Activated CD4-positive, alpha-beta T cell treated with anti-CD3 and anti-CD28 coated beads, Interleukin-2, amount 50 U/mL, for 1 hour (primary cell): ENCODE results near the gene FAM3A.

Source experiments
- DNase-seq: peaks from one replicate; pipeline ENCODE4 v3.0.0-alpha.2; 2020

Gene FAM3A

DNA sequence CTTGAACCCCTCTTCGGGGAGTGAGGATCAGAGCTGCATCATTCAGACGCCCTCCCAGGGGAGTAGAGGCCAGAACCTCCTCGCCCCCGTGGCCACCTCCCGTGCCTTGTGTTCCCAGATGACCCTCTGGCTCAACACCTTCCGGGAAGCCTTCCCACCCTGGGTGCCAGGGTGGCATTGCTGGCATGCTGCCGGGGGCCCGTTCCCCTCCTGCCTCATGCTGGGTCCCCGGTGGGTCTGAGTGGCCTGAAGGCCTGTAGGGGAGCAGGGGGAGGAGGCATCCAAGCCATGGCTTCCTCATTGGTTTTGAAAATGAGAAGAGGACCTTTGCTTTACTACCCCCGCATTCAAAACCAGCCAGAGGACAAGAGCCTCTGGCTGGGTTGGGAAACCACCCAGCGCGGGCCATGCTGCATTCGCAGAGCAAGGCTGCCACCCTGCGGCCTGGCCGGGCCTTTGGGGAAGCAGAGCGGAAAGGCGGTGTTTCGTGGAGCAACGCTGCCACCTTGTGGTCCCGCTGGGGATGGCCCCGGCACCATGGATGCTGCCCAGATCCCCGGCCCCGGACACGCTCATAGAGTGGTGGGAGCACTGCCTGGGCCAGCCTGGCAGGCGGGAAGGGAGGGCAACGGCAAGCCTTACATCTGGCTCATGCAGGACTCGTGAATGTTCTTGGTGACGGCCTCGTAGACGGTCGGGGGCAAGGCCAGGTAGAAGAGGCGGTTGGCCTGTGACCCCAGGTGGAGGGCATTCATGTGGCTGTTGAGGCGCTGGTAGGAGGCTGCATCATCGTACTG is 18.7 kb upstream of the FAM3A start:
- DNase-seq = peak; percentile 86

GRCh38 chrX:154532690-154533089 is 16.7 kb upstream of the FAM3A start:
- DNase-seq = no peak

DNA sequence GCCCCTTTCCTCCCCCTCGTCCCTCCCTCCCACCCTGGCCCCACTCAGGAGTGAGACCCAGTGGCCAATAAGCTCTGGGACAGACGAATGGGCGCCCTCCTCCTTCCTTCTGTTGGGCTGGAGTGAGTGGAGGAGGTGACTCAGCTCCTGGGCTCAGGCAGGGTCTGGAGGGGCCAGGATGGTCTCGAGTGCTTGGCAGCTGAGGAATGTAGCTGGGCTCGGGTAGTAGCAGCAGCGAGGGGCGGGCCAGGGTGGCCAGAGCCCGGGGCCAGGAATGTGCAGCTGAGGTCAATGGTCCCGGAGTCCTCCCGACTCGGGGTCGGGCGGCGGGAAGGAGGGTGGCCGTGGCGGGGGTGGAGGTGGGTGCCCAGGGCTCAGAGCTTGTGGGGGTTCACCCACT is 15.6 kb upstream of the FAM3A start:
- no peak for DNase-seq

- no peak for DNase-seq
These were observed 14.3 kb upstream of the FAM3A start for GRCh38 chrX:154530286-154530685.

- no peak for DNase-seq
These were observed 13.2 kb upstream of the FAM3A start for GRCh38 chrX:154529206-154529612.

DNA sequence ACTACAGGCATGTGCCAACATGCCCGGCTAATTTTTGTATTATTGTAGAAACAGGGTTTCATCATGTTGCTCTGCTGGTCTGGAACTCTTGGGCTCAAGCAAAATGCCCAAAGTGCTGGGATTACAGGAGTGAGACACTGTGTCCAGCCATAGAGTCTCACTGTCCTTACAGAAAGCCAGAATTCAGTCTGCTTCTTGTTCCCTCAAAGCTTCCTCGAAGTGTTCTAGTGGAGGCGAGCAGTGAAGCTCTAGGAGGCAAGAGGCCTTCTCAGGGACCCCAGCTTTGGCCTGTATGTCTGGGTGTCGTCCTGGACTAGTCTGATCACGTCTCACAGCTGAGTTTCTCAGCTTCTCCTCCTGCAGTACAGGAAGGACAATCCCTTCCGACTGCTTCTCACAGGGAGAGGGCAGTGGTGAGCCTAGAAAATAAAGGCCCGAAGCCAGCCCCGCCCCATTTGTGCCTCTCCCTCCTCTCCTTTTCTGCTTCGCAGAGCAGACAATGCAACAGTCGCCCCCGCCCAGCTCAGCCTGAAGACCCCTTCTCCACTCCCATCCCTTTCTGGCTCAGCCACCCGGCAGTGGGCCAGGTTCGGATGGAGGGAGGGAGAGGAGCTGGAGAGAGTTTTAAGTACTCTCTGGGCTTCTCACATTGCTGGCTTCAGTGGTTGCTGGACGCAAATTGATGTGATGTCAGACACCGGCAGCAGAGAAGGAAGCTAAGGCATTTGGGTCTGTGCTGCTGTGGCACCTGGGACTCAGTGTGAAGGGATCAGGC is 11.1 kb upstream of the FAM3A start:
- DNase-seq = peak; percentile 52

DNA sequence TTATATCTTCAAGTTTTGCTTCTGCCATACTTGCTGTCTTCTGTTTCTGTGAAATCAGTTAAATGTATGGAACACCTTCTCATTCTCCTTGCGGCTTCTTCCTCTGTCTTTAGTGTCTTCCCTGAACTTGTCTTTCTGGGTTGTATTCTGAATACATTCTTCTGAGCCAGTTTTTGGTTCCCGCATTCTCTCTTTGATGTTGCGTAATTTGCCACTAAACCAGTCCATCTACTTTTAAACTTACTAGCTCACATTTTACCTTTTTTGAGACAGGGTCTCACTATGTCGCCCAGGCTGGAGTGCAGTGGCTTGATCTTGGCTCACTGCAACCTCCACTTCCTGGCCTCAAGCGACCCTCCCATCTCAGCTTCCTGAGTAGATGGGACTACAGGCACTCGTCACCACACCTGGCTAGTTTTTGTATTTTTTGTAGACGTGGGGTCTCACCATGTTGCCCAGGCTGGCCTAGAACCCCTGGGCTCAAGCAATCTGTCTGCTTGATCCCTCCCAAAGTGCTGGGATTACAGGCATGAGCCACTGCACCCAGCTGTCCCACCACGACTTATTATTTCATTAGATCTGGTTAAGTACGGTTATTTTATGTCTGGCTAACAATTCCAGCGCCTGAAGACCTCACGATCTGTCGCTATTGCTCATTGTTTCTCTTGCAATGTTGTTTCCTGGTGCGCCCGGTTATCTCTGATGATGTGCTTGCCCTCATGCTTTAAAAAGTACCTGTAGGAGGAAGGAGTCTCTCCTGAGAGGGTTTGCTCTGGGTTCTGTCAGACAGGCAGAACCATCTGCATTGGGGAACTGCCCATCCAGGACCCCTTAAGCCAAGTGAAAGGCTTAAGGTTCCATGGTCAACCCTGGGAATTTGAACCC is 9.8 kb upstream of the FAM3A start:
- DNase-seq = no peak

- DNase-seq = no peak
These were observed 3.4 kb upstream of the FAM3A start for GRCh38 chrX:154519389-154519788.

GRCh38 chrX:154517101-154517781 is 1.2 kb upstream of the FAM3A start:
- DNase-seq = no peak

DNA sequence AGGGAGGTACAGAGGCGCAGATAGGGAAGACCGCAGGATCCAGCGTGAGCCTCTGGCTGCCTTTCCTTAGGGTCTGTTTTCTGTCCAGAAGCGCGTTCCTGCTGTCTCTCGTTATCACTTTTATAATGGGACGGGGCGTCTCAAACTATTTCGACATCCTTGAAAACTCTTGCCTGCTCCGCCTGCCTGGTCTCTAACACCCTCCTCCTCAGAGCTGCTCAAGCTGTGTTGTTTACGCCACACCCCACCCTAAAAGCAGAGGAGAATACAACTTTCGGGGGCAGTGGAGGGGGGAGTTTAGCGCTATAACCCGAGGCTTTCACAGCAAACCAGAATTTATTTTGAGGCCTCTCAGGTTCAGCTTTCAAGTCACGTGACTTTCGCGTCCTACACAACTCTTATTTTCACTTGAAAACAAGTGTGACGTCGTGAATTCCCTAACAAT is 646 bp upstream of the FAM3A start:
- no peak for DNase-seq

GRCh38 chrX:154515090-154515965 is 704 bp downstream of the FAM3A start:
- no peak for DNase-seq

DNA sequence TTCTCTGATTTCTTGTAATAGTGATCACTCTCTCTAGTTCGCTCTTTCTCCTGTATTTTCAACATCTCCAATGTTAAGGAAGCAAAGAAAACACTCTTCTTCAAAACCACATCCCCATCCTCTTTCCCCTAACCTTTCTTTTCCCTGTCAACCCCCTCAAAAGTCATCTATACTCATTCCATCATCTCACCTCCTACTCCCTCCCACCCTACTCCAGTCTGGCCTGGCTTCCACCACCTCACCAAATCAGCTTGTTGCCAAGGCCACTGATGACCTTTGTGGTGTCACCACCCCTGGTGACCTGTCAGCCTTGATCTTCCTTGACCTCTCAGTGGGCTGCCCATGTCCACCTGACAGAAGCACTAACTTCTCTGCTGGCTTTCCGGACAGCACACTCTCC is 2.3 kb downstream of the FAM3A start:
- no peak for DNase-seq

DNA sequence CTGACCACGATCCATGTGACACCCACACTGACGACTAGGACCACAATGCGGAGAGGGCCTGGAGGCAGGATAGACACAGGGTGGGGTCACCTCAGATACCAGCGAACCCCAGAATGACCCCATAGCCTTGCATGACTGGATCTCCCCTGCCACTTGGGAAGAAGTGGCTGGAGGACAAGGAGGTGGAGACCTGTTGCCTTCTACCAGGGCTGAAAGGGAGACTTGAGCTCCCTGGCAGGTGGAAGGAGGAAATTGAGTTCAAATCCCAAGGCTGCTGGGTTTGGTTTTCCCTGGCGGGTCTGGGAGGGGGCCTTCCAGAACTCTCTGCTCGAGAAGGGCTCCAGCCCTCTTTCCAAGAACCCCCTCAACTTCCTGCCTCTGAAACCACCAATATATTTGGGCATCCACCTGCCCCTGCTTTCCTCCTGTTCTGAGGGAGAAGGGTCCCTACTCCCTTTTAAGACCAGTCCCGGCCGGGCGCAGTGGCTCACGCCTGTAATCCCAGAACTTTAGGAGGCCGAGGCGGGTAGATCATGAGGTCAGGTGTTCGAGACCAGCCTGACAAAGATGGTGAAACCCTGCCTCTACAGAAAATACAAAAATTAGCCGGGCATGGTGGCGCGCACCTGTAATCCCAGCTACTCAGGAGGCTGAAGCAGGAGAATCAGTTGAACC is 3.0 kb downstream of the FAM3A start:
- DNase-seq = no peak

GRCh38 chrX:154511761-154512160 is 4.3 kb downstream of the FAM3A start:
- no peak for DNase-seq

- no peak for DNase-seq
These were observed 6.6 kb downstream of the FAM3A start for GRCh38 chrX:154509455-154509854.

GRCh38 chrX:154508384-154508745 is 7.7 kb downstream of the FAM3A start:
- DNase-seq = no peak

GRCh38 chrX:154507673-154508383 is 8.2 kb downstream of the FAM3A start:
- DNase-seq = no peak

- DNase-seq = no peak
These were observed 9.3 kb downstream of the FAM3A start for GRCh38 chrX:154506483-154507332.

DNA sequence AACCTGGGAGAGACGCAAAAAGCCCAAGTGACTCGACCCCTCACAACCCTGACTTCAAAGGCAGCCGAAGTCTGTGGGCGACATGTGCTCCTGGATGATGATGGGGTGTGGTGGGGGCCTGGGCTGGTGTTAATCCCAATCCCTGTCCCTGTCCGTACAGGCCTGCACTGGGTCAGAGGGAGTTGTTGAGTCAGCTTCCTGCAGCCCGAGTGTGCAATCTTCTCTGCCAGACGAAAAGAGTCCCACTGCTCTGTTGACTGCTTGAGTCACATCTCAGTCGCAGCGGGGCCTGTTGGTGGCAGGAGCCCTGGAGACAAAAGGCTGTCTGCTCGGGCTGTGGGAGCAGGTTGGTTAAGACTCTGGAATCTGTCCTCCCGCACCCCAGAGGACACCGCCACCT is 10.3 kb downstream of the FAM3A start:
- DNase-seq = no peak
